ENCODE measurements around the gene MFN2. TPM values are rescaled to one million over a fixed set of nuclear protein-coding genes. Genes with fewer than 3 reads are reported as not detected.
A peak's percentile ranks its signal among the peaks of the same experiment; 100 is the strongest.

MFN2 gene
- total and polyA plus RNA-seq, 4 donors: 26.7 to 70.8 (median 39.9) TPM

GRCh38 chr1:11970441-11971185 is 9.6 kb upstream of the MFN2 start:
- no peak for ATAC-seq (ENCODE audit: insufficient read depth, low FRiP score)
- TF ChIP-seq CTCF (IDR thresholded peaks at IDR 0.05; ENCODE audit: control extremely low read depth, extremely low read depth): no peak
- Histone ChIP-seq H3K4me1 (ENCODE audit: control insufficient read depth in 5 of 5, insufficient read depth in 5 of 5, low read length in 5 of 5) (no peaks in the 10 kb centered on the region), H3K9ac (ENCODE audit: insufficient read depth in 1 of 2, low read length in 2 of 2) (no peak overlapping the region), H3K36me3 (ENCODE audit: control insufficient read depth in 4 of 4, insufficient read depth in 4 of 4, low read length in 4 of 4) (peaks cover 12 to 44% (median 16%) of the 10 kb centered on the region in 4 donors), H3K27me3 (ENCODE audit: control insufficient read depth in 3 of 3, insufficient read depth in 3 of 3, low read length in 2 of 3) (no peaks in the 10 kb centered on the region), H3K4me3 (no peak overlapping the region), H3K27ac (ENCODE audit: low read depth in 1 of 2, low read length in 1 of 2) (no peak overlapping the region), H3K9me3 (ENCODE audit: control insufficient read depth in 4 of 4, insufficient read depth in 3 of 4, low read length in 3 of 4) (no peaks in the 10 kb centered on the region)
- 91 to 96% methylated on average over 15 to 17 of the region's 17 CpGs for WGBS, 2 donors
- no peak for DNase-seq

- no peak for TF ChIP-seq CTCF (IDR thresholded peaks at IDR 0.05; ENCODE audit: control extremely low read depth, extremely low read depth)
Measured at GRCh38 chr1:11977625-11978024, 2.6 kb upstream of the MFN2 start.

GRCh38 chr1:11978301-11978700 is 1.9 kb upstream of the MFN2 start:
- Histone ChIP-seq H3K4me1 (ENCODE audit: control insufficient read depth in 5 of 5, insufficient read depth in 5 of 5, low read length in 5 of 5) (peaks cover 3 to 12% (median 8%) of the 10 kb centered on the region in 5 donors), H3K27me3 (ENCODE audit: control insufficient read depth in 3 of 3, insufficient read depth in 3 of 3, low read length in 2 of 3) (no peaks in the 10 kb centered on the region), H3K36me3 (ENCODE audit: control insufficient read depth in 4 of 4, insufficient read depth in 4 of 4, low read length in 4 of 4) (peaks cover 6 to 27% (median 14%) of the 10 kb centered on the region in 4 donors), H3K4me3 (no peak overlapping the region), H3K9me3 (ENCODE audit: control insufficient read depth in 4 of 4, insufficient read depth in 3 of 4, low read length in 3 of 4) (no peaks in the 10 kb centered on the region), H3K9ac (ENCODE audit: insufficient read depth in 1 of 2, low read length in 2 of 2) (no peak overlapping the region), H3K27ac (ENCODE audit: low read depth in 1 of 2, low read length in 1 of 2) (peak overlapping the region; percentile 56 to 58)
- WGBS, 2 donors: 81 to 84% methylated on average over 8 of the region's 8 CpGs
- no peak for TF ChIP-seq CTCF (IDR thresholded peaks at IDR 0.05; ENCODE audit: control extremely low read depth, extremely low read depth)
- ATAC-seq (ENCODE audit: insufficient read depth, low FRiP score) (no peak), DNase-seq (no peak)

More at GRCh38 chr1:11977625-11978024, 2.6 kb upstream of the MFN2 start:
- Histone ChIP-seq H3K9ac (ENCODE audit: insufficient read depth in 1 of 2, low read length in 2 of 2) (no peak overlapping the region), H3K36me3 (ENCODE audit: control insufficient read depth in 4 of 4, insufficient read depth in 4 of 4, low read length in 4 of 4) (peaks cover 6 to 29% (median 12%) of the 10 kb centered on the region in 4 donors), H3K27me3 (ENCODE audit: control insufficient read depth in 3 of 3, insufficient read depth in 3 of 3, low read length in 2 of 3) (no peaks in the 10 kb centered on the region), H3K4me1 (ENCODE audit: control insufficient read depth in 5 of 5, insufficient read depth in 5 of 5, low read length in 5 of 5) (peaks cover 3 to 12% (median 8%) of the 10 kb centered on the region in 5 donors), H3K27ac (ENCODE audit: low read depth in 1 of 2, low read length in 1 of 2) (no peak overlapping the region), H3K9me3 (ENCODE audit: control insufficient read depth in 4 of 4, insufficient read depth in 3 of 4, low read length in 3 of 4) (no peaks in the 10 kb centered on the region), H3K4me3 (no peak overlapping the region)
- ATAC-seq (ENCODE audit: insufficient read depth, low FRiP score) (no peak), DNase-seq (peak in 2 of 3 donors; percentile 11 to 23)
- WGBS, 2 donors: 69 to 76% methylated on average over 3 of the region's 3 CpGs
